EL (cell line): ENCODE results near the gene MYOM1.

Source experiments
- DNase-seq: peaks from one replicate; pipeline ENCODE4 v3.0.0-alpha.2; 2016

The MYOM1 gene

DNA sequence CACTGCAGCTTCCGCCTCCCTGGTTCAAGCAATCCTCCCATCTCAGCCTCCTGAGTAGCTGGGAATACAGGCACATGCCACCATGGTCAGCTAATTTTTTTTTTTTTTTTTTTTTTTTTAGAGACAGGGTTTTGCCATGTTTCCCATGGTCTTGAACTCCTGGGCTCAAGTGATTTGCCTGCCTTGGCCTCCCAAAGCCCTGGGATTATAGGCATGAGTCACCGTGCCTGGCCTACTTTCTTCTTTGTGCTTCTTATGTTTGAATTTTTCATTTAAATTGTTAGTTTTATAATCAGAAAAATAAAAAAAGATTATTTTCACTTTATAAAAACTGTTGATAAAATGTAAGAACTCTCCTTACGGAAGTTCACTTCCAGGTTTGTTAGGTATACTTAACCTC lies 105.3 kb downstream of the MYOM1 start:
- DNase-seq, result no peak

DNA sequence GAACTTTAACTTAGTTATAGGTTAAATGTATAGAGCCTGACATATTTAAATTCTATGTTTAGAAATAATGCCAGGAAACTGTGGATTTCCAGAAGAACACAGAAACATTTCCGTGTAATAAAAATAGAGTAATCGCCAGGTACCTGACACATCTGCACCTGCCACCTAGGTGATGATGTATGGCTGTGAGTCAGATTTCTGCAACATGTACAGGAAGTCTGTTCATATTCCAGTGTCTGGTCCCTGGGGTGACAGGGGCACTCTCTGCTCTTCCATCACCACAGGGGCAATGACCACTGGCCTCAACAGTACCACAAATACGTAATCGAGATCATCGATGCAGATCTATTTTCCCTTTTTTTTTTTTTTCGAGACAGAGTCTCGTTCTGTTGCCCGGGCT lies 105.7 kb downstream of the MYOM1 start:
- no peak for DNase-seq

DNA sequence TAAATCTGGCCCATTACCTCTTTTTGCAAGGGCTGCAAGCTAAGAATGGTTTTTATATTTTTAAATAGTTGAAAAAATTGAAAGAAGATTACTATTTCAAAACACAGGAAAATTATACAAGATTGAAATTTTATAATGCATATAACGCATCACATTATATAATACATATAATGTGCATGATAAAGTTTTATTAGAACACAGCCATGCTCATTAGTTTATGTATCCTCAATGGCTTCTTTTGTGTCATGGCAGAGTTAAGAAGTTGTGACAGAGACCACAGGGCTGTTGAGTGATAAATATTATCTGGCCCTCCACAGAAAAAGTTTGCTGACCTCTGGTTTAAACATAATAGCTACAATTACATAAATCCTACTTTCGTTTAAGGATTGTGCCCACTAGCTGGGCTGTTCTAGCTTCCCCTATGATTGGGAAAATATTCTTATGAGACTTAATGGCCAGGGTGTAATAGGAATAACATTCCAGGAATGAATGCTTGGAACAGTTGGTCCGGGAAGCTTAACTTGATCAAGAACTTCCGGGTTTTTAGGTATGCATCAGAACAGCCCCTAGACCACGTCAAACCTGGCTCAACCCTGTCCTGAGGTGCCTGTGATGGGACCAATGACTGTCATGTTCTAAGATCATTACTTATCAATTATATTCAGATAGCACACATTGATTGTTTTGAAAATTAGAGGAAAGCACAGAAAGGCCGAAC lies 108.1 kb downstream of the MYOM1 start:
- DNase-seq, result peak; percentile 51

DNA sequence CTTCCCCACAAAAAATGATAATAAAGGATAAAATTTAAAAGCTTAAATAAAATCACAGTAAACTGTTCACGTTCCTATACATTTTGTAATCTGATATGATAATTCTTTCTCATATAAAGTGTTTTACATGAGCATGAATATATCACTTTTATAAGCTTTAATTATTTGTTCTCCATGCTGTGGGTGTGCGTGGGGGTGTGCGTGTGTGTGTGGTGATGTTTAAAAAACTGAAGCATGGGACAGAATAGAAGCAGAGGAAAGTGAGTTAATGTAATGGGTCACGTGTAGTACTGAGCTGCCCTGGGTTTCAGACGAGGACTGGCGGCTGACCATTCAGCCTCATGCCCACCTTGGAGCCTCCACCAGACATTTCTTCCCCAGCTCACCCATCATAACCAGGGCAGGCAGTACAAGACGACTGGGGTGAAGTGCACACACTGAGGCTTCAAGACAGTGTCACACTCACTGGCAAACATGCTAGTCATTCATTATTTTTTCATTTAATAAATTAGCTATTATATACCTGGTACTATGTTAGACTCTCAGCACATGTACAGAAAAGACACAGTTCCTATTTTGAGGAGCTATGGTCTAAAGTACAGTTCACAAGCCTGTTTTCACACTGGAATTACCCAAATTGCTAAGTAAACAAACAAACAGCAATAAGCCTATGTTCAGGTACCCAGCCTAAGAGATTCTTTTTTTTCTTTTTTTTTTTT lies 109.6 kb downstream of the MYOM1 start:
- no peak for DNase-seq

DNA sequence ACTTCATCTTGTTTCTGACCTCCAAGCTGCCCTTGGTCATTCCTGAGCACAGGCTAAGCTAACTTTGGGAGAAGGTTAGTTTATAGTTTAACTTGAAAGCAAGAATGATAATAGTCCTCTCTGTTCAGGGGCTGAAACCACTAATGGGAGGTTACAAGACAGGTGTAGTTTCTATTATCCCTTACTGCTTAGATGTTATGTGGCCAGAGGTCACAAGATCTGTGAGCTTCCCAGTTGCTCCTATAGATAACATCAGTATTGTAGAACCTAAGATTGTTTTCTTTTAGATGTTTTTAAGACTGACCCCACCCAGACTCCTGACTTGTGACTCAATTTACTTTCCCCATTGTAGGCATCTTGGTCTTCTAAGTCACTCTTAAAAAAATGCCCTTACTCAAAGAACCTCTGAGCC lies 112.0 kb downstream of the MYOM1 start:
- DNase-seq, result no peak

DNA sequence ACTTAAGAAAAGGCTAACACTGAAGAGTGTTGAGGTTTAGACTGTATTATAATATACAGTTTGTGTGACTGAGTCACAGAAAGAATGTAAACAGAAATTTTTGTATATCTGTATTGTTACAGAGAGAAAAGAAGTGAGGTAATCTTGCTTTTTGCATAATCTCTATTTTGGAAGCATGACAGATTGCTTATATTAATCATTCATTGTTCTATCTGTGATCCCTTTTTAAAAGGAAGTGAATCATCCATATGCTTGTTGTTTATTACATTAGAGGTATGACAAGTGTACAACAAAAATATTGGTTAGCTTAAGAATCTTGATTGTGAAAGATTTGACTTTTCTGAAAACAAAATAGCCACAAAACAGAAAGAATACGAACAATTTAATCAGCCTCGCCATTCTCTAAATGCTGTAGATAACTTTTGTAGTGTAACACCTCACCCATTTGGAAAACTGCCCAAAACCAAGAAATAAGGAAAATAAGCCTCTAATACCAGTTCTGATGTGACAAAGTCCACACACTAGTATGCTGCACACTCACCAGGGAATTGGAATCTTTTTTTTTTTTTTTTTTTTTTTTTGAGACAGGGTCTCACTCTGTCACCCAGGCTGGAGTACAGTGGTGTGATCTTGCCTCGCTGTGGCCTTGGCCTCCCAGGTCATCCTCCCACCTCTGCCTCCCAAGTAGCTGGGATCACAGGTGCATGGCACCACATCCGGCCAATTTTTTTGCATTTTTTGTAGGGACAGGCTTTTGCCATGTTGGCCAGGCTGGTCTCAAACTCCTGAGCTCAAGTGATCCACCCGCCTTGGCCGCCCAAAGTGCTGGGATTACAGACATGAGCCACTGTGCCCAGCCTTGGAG lies 115.3 kb downstream of the MYOM1 start:
- DNase-seq, result peak; percentile 67

DNA sequence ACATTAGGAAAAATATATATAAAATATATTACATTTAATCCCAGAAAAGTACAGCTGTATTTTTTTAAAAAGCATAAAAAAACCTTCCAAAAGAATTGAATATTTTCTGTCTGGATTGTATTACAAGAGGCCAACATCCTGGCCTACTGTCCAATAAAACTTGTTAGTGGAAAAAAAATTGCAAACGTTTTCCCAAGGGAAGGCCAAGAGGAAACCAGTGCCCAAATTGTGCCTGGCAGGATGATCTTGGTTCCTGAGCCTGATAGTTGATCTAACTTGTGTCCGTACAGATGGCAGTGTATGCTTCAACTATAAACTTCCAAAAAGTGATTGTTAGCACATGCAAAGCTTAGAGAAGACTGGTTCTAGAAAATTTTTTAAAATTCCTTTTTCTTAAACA lies 116.2 kb downstream of the MYOM1 start:
- DNase-seq, result no peak

DNA sequence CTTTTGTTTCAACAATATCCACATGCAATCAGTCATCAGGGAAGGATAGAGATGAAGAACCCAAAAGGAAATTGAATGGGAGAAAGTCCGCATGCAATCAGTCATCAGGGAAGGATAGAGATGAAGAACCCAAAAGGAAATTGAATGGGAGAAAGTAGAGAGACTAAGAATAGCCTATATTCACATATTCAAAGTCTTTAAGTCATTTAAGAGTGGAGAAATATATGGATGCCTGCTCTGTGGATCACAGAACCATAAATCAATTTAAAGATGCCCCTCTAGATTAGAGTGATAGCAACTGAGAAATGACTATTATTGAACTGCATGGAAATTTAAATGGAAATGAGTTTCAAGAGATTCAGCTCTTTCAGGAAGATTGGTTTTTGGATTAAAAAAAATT lies 116.8 kb downstream of the MYOM1 start:
- no peak for DNase-seq

DNA sequence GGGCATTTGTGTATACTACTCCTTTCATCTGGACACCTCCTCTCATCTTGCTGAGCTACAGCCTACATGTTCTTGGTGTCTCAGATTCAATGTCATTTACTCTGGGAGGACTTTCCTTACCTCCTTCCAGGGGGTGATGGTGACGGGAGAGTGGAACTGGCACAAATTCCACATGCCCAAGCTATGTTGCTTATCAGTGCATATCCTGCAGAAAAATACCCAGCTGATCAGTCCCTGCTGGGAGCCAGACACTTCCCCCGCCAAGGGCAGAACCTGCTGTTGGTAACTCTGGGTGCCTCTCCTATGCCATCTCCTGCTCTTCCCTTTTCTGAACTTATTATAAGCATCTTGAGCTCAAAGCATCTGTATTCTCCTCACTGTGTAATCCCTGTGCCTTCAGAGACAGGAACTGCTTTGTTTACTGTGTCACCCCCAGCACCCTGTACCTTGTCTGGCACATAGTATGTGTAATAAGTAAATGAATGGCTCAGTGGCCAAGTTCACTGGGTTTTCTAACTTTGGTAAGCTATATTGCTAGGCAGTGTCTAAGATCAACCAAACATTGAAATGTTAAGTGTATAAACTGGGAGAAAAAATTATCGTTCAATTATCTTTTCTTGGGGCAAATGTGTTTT lies 119.2 kb downstream of the MYOM1 start:
- no peak for DNase-seq

DNA sequence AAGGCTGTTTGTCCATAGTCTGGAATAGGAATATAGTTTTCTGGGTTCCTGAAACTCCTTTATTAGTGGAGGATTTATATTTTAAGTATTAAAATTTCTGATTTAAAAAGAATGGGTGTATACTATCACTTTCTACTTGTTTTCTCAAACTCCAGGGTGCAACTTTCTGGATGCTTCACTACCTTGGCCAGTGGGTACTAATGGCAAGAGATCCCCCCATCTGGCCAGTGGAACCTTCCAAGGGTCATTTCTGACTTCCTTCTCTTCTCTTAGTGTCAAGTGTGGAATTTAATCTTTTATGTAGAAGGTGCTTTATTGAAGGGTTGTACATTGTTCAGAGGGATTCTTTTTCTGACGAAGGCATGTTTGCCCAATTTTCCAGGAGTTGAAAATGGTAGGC lies 120.4 kb downstream of the MYOM1 start:
- DNase-seq, result no peak

DNA sequence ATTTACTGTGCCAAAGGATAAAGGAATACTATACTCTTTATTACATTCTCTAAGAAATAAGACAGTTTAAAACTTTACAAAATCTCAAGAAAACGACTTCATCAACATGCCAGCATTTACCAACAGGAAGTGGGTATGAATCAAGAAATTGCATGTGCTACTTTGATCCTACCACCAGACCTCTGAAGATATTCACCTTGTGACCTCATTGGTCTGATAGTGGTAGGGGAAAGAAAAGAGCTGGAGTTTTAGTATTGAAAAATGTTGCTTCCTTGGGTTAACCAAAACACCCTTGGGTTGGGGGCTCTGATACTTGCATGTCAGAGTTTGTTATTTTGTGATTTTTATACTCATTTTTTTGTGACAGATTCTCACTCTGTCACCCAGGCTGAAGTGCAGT lies 122.7 kb downstream of the MYOM1 start:
- DNase-seq, result no peak

DNA sequence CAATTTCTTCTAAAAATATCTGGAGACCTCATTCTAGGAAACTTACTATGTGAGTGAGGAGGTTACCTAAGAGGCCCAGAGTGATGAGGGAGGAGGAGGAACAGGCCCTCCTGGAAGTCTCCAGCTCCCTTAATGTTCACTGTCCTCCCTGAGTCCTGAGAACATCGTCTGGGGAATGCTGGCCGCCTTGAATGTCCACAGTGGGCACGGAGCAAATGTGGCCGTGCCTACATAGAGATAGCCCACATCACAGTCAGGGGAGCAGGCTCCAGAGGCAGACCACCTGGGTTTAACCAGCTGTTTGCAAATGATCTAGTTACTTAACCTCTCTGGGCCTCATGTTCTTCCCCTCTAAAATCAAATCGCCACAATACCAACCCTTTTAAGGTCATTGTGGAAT lies 123.8 kb downstream of the MYOM1 start:
- no peak for DNase-seq

DNA sequence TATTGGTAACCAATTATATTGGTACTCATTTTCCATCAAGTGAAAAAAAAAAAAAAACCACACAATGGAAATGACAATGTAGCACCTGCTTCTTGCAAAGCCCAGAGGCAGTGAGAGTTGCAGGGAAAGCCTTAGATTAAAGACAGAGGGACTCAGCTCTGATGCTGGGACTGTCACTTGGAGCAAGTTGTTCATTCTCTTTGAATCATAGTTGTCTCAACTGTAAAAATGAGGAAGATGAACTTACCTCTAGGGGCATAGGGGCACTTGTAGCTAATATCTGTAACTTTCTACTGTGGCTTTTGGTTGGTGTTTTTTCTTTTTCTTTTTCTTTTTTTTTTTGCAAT lies 125.5 kb downstream of the MYOM1 start:
- DNase-seq, result no peak

DNA sequence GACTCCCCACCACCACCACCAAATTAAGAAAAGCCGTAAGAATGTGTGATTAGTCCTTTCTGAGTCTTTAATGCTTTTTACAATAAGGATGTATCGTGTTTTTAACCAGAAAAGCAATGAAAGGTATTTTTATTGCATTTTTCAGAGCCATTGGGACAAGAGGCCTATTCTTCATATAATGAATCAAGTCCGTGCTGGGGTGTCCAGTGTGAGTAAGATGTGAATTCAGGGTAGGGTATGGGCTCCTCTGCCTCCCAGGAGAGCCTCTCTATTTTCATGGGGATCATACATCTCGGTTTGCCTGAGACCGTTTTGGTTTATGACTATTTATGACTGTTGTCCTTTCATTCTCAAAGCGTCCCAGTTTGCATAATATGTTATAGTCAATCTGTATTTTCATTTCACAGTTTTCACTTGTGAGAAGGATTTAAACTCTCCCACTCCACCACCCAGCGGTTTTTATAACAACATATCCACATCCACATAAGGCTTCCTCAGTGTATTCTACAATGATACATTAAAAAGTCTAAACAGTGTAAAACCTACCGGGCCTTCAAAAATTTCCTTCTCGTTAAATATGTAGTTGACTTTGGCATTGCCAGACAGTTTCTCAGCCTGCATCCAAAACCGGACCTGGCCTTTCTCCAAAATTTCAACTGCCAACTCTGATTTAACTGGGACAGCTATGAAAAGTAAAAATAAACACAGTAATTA lies 126.0 kb downstream of the MYOM1 start:
- DNase-seq, result no peak

DNA sequence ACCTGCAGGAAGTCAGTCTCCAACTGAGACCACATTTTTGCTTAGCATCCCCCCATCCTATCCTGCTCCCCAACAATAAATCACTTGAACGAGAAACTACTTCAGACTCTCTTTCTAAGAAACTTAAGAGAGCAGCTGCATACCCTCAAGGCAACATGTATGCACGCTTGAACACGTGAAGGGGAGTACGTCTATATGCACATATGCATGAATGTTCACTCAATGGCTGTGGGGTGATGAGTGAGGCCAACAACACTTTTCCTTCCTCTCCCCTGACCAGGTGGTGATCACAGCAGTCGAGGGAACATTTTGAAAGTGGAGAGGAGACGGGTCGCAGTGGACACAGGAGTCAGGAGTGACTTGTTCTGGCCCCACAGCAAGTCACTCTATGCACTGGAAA lies 127.0 kb downstream of the MYOM1 start:
- no peak for DNase-seq

DNA sequence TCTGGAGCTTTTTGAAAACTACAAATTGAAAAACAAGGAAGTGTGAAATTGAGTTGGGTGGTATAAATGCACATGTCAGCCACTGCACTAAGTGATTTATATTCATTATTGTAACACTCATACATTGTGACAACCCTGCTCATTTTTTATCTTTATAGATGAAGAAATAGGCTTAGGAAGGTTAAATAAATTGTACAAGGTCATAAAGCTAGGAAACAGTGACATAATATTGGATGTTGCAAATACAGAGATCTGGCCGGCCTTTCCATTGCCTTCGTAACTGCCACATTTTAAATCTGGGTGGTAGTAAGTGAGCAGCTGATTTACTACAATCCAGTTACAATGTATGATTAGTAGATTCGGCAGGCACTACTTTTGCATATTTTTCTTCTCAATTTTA lies 130.2 kb downstream of the MYOM1 start:
- DNase-seq, result no peak

DNA sequence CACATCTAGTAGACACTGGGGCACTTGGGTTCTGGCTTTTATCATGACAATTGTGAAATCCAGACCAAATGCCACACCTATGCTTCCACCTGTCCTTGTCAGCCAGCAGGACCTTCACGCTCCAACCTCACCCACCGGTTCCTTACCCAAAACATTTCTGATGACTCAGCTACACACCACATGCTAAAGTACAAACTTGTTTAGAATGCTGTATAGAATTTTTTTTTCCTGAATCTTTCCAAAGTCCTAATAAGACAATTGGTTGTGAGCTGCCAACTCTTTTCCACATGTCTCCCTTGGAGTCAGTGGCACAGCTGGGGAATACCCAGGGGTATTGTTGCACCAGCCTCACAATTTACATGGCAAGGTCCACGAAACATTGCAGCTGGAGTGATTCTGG lies 131.3 kb downstream of the MYOM1 start:
- DNase-seq, result no peak

DNA sequence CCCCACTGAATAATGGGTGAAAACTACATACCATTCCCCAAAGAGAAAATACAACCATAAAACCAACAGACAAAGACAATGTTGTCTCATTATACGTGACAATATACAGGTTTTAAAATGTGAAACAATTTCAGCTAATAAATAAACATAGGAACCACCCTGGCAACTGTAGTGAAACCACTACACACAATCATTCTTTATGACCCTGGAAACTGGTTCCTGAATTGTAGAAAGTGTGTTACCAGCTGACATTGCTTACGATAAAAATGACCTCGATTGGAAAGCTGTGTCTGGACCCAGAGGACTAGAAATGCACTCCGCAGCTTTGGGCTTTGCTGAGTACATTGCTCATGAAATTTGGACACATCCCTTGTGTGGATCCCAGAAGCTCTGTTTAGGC lies 132.9 kb downstream of the MYOM1 start:
- DNase-seq, result no peak

DNA sequence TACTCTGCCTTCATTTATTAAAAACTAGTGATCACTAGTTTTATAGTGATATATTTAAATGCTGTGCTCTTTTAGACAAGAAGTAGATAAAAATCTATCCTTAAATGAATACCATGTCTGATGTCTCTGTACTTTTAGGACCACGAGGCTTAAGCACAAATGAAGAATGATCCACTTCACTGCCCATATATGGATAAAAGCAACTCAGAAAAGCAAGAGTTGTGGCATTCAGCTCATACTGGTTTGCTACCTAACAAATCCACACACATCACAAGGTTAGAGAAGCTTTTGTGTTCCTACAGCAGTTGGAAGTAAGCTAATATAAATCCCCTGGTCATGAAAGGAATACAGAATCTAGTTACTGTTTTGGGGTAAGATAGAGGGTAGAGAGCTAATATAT lies 134.2 kb downstream of the MYOM1 start:
- no peak for DNase-seq

DNA sequence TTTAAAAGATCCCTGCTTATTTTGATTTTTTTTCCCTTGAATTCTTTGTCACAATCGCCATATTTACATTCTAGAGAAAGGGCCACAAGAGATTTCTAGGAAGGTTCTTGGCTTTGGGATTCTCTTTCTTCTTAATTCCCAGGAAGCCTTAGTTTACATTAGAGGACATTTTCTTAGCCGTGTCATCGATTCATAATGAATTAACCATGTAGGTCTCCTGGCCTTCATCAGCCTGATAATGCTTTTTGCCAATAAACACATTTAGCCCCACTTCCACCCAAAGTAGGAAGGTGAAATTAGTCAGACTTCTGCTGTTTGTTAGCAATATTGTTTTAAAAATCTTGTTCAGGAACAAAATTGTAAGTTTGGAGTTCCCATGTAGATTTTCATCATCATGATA lies 135.6 kb downstream of the MYOM1 start:
- DNase-seq, result no peak

DNA sequence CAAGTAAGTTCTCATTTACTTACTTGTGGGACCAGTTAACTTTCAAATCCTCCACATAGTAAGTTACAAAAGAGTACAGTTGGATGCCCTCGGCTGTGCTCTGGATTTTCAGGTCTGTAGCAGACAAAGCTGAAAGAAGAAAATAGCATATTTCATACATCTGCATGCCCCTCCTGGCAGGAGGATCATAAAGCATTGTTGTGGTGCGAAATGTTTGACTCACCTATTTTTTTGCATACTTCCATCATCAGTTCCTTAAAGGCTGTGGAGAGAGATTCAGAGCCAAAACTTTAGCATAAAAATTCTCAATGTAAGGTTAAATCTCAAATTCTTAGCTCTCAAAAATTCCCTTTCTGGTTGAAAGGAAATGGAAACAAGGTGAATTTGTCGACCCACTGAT lies 136.0 kb downstream of the MYOM1 start:
- no peak for DNase-seq

DNA sequence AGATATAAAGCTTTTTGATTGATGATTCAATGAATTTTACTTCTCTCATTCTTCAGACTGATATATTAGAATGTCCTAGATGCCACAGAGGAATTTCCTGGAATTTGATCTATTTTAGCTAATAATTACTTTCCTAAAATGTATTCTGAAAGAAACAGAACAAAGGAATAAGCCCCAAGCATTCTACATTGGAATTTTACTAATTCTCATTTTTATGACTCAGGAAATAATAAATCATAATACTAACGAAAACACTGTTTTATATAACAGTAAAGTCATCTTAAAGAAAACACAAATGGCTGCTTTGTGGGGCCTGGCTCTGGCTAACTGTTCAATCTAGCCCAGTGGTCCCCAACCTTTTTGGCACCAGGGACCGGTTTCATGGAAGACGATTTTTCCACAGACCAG lies 138.2 kb downstream of the MYOM1 start:
- DNase-seq, result no peak

DNA sequence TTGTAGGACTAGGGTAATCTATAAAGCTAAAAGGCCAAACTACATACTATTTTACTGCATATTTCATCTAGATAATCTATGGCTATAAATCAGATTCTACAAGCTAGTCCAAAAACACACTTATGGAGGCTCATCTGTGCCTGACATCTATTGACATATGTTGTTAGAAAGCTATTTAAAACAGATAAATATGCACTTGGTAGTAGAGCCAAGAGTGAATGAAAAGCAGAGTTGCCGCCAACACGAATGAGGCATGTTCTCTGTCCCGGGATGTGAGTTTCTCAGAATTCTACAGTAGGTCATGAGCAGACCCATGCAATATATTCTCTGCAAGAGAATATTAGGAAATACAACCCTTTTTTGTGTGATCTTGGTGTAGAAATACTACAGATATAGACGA lies 140.1 kb downstream of the MYOM1 start:
- no peak for DNase-seq
